Forelimb muscle (tissue), 1 donor: Measurements from ENCODE around the gene PTX4. TPM values are rescaled to one million over a fixed set of nuclear protein-coding genes. Genes with fewer than 3 reads are reported as not detected.

Source experiments
- DNase-seq: peaks from one replicate; pipeline ENCODE4 v3.0.0-alpha.2; 2013; ENCODE audit warnings: low read depth
- polyA plus RNA-seq: library from polyadenylated mRNA; unstranded; fragments of 120-200 nt; gene quantifications from one replicate; pipeline ENCODE4 v1.2.1, GENCODE V29; 2013; ENCODE audit not compliant: insufficient read length

PTX4 gene
- polyA plus RNA-seq, 1 donor = 0.53 TPM

DNA sequence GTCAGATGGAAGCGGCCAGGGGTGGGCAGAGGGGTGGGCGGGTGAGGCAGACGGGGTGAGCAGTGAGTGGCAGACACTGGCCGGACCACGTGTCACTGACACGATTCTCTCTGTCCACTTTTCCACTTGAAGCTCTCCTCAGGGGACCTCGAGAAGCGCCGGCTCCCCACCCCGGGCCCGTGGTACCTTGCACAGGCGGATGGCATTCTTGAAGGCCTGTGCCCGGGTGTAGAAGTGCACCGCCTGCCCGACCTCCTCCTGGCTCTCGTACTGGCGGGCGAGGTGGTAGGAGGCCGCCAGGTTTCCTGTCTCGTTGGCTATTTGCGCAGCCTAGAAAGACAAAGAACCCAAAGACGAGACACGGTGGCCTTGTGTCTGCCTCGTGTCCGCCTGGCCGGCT, 35.6 kb upstream of the PTX4 start:
- no peak for DNase-seq

GRCh38 chr16:1523581-1524245, 35.0 kb upstream of the PTX4 start:
- no peak for DNase-seq

DNA sequence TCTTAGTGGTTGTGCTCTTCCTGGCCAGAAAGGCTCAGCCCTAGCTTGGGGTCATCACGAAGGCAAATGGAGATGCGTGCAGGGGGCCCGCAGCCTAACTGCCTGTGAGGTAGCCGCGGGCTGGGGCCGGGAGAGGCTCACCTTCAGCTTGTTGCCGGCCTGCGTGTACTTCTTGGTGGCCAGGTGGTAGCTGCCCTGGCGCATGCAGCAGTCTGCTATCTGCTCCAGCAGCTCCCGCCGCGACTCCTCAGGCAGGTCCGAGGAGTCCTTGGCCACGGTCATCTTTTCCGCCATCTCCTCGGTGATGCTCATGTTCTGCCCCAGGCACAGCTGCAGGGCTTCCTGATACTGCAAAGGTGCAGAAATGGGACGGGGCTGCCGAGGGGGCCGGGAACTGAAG, 31.7 kb upstream of the PTX4 start:
- no peak for DNase-seq

DNA sequence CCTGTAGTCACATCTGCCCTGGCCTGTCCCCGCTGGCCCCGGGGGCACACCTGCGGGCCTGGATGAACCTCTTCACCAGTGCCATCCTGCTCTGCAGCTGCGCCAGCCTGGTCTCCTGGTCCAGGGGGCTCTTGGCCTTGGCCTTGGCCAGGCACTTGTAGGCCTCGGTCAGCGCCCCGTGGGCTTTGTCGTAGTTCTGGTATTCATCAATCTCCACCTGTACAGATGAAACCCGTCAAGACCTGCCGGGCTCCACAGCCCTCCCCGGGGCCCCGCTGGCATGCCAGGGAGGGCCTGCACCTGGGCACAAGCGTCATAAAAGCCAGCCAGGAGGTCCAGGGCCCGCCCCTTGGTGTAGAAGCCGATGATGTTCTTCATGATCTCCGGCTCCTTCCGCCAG, 31.1 kb upstream of the PTX4 start:
- no peak for DNase-seq

DNA sequence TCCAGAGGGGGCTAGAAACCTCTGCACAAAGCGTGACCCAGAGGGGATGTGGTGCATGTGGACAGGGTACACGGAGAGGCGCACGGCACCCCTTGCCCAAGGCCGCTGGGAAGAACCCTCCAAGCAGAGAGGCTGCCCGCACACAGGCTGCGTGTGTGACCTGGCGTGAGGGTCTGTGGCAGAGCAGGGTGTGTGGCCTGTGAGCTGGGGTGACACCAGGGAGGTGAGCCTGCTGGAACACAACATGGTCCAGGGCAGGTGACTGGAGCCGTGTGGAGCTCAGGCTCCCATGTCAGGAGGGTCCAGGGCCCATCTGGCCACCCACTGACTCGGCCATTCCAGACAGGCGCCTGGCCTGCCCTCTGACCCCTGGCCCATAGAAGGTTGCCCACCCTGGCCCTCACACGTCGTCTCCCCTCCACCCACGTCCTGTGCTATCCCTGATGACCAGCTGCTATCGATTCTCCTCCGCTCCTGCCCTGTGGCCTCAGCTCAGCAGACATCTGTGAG, 29.9 kb upstream of the PTX4 start:
- no peak for DNase-seq

DNA sequence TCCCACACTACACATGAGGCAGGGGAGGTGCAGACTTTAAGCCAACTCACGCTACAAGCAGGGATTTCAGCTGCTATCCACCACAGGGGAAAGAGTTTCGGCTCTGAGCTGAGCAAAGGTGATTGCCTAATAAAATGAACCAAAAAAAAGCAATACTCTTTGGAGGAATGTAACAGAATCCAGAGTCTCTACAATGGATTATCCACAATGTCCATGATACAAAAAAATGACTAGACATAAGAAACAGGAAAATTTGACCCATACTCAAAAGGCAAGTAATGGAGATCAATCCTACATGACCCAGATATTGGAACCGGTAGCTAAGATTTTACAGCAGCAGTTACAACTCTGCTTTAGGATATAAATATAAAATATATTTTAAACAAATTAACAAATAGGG, 25.8 kb upstream of the PTX4 start:
- DNase-seq = no peak

GRCh38 chr16:1512774-1513173, 24.0 kb upstream of the PTX4 start:
- no peak for DNase-seq

DNA sequence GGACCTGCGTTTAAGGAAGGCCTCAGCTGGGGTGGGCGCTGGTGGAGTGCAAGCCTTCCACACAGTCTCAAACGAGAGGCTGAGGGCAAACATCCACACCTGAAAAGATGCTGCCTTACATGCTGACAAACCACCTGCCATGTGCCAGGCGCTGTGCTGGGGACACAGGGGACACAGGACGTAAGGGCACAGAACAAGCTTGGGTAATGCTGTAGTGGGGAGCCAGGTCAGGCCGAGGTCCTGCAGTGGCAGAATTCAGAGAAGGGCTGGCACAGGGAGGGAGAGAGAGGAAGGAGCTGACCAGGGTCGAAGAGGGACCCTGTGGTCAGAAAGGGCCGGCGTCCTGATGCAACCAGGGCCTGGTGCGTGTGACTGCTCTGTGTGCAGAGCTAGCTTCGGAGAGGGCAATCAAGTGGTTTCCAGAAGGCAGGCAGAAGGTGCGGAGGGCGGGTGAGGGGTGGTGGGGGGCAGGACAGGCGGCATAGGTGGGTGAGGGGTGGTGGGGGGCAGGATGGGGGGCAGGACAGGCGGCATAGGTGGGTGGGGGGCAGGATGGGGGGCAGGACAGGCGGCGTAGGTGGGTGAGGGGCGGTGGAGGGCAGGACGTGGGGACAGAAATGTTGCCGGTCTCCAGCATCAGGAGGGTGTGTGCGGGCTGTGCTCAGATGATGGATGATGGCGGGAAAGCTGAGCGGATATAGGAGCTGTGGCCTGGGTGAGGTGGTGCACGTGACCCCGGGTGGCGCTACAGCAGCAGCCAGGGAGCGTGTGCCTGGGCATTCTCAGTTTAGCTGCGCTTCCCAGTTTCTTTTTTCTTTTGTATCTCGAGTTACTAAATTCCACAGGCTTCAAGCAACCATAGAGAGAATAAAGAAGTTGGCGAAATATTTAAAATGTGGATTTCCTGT, 23.2 kb upstream of the PTX4 start:
- no peak for DNase-seq

DNA sequence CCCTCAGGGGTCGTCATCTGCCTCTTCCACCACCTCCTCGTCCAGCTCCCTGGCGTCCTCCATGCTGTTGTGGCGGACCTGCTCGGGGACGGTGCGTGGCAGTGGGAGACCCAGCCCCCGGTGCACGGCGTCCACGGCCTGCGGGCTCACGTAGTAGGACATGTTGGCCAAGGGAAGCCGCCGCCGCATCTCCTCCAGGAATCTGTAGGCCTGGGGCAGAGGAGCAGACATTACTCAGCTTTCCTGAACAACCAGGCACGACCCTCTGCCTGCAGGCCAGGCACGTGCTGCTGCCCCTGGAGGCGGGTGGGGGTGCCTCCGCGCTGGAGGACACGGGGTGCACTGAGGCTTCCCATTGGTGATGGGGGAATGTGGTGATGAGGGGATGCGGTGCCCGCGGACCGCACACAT, 22.2 kb upstream of the PTX4 start:
- no peak for DNase-seq

DNA sequence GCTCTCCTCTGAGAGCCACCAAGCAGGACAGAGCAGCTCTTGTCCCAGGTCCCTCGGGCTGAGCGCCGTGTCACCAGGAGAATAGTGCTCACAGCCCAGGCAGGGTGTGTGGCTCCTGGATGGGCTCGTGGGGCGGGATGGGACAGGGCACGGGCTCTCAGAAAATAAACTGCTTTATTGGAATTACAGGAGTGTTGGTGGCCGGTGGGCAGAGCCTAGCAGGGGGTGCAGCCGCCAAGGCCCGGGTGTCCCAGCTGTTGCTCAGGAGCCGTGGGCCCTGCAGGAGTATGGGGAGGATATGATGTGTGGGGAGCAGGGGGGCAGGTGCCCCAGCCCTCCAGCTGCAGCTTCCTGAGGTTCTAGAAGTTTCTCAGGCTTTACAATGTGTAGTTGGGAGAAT, 21.5 kb upstream of the PTX4 start:
- no peak for DNase-seq

GRCh38 chr16:1509307-1510221, 20.8 kb upstream of the PTX4 start:
- DNase-seq = no peak

DNA sequence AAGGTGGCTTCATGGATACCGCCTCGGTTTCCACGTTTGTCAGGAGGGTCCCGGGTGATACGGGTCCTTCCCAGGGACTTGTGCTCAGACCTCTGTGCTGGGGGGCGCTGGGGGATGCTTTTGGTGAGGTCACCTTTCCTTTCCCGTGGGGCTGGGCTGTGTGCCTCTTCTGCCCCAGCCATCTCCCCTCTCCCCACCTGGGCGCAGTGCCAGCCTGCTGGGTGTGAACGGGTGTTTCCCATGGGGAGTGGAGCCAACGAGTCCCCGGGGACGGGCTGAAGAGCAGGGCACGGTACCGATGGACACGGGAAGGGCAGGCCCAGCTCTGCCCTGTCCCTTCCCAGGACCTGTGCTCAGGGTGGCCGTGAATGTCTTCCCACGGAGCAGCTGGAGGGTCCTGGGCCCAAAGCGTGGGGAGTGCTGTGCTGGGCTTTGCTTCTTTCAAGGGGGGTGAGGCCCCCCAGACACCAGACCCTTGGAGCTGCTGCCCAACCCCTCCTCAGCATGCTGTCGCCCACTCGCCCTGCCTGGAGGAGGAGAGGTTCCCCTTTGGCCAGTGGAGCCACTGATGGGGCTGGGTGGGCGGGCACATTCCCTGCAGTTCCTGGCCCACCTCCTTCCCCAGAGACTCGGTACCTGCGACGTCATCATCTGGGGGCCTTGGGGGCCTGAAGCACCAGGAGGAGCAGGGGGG, 19.9 kb upstream of the PTX4 start:
- no peak for DNase-seq

DNA sequence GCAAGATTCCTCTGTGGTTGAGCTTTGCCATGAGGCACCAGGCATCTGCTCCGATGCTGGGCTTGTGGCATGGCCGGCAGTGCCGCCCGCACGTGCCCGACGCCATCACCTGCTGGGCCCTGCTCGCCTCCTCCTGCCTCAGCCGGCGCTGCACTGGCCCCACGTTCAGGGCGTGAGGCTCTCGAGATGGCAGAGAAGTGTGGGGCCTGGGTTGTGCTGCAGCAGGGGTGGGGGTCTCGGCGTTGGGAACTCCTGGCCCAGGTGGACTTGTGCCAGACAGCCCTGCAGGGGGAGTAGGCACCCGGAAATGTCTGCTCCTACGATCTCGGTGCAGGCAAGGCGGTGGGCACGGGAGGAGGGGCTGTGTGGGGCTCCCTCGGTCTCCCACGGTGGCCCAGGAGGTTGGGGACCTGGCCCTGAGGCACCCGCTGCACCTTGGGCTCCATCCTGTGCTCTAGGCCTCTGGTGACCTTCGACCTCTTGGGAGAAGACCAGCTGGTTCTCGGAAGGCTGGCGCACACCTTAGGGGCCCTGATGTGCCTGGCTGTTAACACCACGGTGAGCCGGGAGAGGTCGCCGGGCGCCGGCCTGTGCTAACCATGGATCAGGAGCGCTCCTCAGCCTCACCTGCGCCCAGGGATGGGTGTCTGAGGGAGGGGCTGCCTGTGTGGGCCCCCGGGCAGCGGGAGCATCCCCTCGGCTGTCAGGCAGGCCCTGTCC, 17.9 kb upstream of the PTX4 start:
- DNase-seq = no peak

DNA sequence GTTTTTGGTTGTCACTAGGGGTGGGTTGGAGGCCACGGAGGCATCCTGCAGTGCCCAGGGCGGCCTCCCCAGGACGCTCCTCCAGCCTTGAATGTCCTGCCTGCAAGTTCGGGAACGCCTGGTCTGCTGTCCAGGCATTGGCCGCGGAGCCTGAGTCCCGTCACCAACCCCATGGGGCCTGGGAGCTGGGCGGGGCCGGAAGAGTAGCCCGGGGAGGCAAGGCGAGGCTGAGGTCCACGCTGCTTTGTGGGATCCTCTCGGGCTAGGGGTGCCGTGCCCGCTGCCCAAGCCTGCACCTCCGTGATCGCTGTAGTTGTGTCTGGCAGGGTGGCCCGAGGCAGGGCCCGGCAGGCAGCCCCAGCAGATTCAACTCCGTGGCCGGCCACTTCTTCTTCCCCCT, 17.2 kb upstream of the PTX4 start:
- DNase-seq = no peak

- DNase-seq = no peak
Observed at GRCh38 chr16:1505073-1505844, 16.5 kb upstream of the PTX4 start.

DNA sequence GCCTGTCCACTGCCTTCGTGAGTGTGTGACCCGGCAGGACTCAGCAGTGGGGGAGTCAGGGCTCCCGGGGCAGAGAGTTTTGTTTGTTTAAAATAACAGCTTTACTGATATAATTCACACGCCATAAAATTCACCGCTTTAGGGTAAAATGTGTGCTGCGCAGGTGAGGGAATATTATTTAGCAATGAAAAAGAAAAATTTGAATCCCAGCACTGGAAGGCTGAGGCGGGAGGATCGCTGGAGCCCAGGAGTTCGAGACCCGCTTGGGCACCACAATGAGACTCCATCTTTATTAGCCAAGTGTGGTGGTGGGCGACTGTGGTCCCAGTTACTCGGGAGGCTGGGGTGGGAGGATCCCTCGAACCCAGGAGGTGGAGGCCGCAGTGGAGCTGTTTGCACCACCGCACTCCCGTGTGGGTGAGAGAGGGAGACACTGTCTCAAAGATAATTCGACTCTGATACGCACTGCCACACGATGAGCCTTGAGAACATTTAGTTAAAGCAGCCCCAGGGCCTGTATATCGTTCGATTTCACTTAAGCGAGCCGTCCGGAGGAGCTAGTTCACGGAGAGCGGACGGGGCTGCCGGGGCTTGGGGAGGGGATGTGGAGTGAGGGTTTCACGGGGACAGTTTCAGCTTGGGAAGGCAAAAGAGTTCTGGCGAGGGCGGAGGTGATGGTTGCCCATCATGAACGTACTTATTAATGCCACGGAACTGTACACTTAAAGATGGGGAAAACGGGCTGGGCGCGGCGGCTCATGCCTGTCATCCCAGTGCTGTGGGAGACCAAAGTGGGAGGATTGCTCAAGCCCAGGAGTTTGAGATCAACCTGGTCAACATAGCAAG, 14.6 kb upstream of the PTX4 start:
- DNase-seq = no peak

GRCh38 chr16:1502092-1503004, 13.6 kb upstream of the PTX4 start:
- no peak for DNase-seq

DNA sequence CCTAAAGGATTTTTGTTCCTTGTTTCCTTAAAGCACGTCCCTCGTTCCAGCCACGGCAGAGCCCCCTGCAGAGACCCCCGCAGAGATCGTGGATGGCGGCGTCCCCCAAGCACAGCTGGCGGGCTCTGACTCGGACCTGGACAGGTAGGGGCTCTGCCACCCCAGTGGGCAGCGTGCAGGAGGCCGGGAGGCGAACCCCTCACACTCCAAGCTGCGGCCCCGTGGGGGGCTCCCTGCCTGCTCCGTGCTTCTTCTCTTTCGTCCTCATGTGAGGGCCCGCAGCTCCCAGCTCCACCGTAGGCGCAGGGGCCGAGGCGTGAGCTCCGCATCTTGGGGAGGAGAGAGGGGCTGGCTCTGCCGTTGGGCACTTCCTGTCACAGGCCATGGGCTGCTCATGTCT, 12.9 kb upstream of the PTX4 start:
- DNase-seq = no peak
